Astrocyte (in vitro differentiated cells and primary cell): ENCODE results near the gene PHF11. TPM values are rescaled to one million over a fixed set of nuclear protein-coding genes. Genes with fewer than 3 reads are reported as not detected.

Experiments used
- DNase-seq: peaks from one replicate; pipeline ENCODE4 v3.0.0-alpha.2; 2010; ENCODE audit warnings: low read depth
- FAIRE-seq: peaks from 2 replicates; lab custom pipeline; 2011; peaks lifted over from hg19 to GRCh38; lab: Jason Lieb, UNC
- H2AFZ ChIP-seq: 2 replicates; pipeline ENCODE4 v1.6.0; 2012; ENCODE audit warnings: low read depth, low read length, inconsistent platforms
- H3K27ac ChIP-seq: 2 replicates; pipeline ENCODE4 v1.5.1; 2011; ENCODE audit warnings: low read depth, low read length, inconsistent platforms
- H3K27me3 ChIP-seq: 2 replicates; pipeline ENCODE4 v1.6.0; 2011; ENCODE audit warnings: low read length, inconsistent platforms; ENCODE audit not compliant: insufficient read depth
- H3K36me3 ChIP-seq: 2 replicates; pipeline ENCODE4 v1.5.1; 2011; ENCODE audit warnings: low read length, inconsistent platforms; ENCODE audit not compliant: insufficient read depth
- H3K4me1 ChIP-seq: 2 replicates; pipeline ENCODE4 v1.5.1; 2011; ENCODE audit warnings: low read length, inconsistent platforms; ENCODE audit not compliant: insufficient read depth
- H3K4me2 ChIP-seq: 2 replicates; pipeline ENCODE4 v1.6.0; 2012; ENCODE audit warnings: low read length, inconsistent platforms
- H3K4me3 ChIP-seq: 2 replicates; pipeline ENCODE4 v1.5.1; 2011; ENCODE audit warnings: low read depth, mild to moderate bottlenecking, low read length, inconsistent platforms; ENCODE audit not compliant: insufficient read depth
- H3K79me2 ChIP-seq: 2 replicates; pipeline ENCODE4 v1.6.0; 2012; ENCODE audit warnings: mild to moderate bottlenecking, low read length, inconsistent platforms; ENCODE audit not compliant: insufficient read depth
- H3K9ac ChIP-seq: 2 replicates; pipeline ENCODE4 v1.6.0; 2012; ENCODE audit warnings: mild to moderate bottlenecking, low read length, inconsistent platforms
- H3K9me3 ChIP-seq: 2 replicates; pipeline ENCODE4 v1.5.1; 2012; ENCODE audit warnings: low read depth, mild to moderate bottlenecking, low read length, inconsistent platforms; ENCODE audit not compliant: insufficient read depth
- H4K20me1 ChIP-seq: 2 replicates; pipeline ENCODE4 v1.6.0; 2012; ENCODE audit warnings: low read length, inconsistent platforms; ENCODE audit not compliant: insufficient read depth
- H3K27ac Mint-ChIP-seq: one replicate; pipeline ENCODE4 v1.8.0; 2021; ENCODE audit warnings: mild to moderate bottlenecking, mixed read lengths; ENCODE audit not compliant: unreplicated experiment
- H3K27me3 Mint-ChIP-seq: one replicate; pipeline ENCODE4 v1.8.0; 2021; ENCODE audit warnings: low read depth, mixed read lengths; ENCODE audit not compliant: unreplicated experiment
- H3K36me3 Mint-ChIP-seq: one replicate; pipeline ENCODE4 v1.8.0; 2021; ENCODE audit warnings: low read depth, mixed read lengths; ENCODE audit not compliant: unreplicated experiment
- H3K4me1 Mint-ChIP-seq: one replicate; pipeline ENCODE4 v1.8.0; 2021; ENCODE audit warnings: low read depth, mixed read lengths; ENCODE audit not compliant: unreplicated experiment
- H3K4me3 Mint-ChIP-seq: one replicate; pipeline ENCODE4 v1.8.0; 2021; ENCODE audit warnings: mild to moderate bottlenecking, moderate library complexity, mixed read lengths; ENCODE audit not compliant: unreplicated experiment
- H3K9me3 Mint-ChIP-seq: one replicate; pipeline ENCODE4 v1.8.0; 2021; ENCODE audit warnings: mild to moderate bottlenecking, mixed read lengths; ENCODE audit not compliant: unreplicated experiment
- CTCF ChIP-seq: IDR thresholded peaks from 2 replicates; pipeline ENCODE4 v1.5.1; 2011; ENCODE audit warnings: low read depth, mild to moderate bottlenecking, inconsistent platforms, low read length, moderate library complexity; ENCODE audit not compliant: insufficient read depth
- EZH2 ChIP-seq: IDR thresholded peaks from 2 replicates; pipeline ENCODE4 v1.6.1; 2012; ENCODE audit warnings: mild to moderate bottlenecking, low read length, inconsistent platforms; ENCODE audit not compliant: insufficient read depth
- total RNA-seq: library from RNA; stranded (reverse); gene quantifications from 2 replicates; pipeline ENCODE4 v1.2.1, GENCODE V29; 2021

Gene PHF11
- total RNA-seq, 1 donor from 2014 or later = 30.8 TPM

GRCh38 chr13:49566461-49566860, 70.7 kb downstream of the PHF11 start:
- no peak for DNase-seq
- Mint-ChIP-seq H3K36me3 (peaks cover 14% of the 10 kb centered on the region), H3K27ac (no peak overlapping the region), H3K27me3 (no peaks in the 10 kb centered on the region), H3K4me1 (peaks cover 6% of the 10 kb centered on the region), H3K9me3 (no peaks in the 10 kb centered on the region), H3K4me3 (no peak overlapping the region)
- FAIRE-seq = no peak
- no peak overlapping the region for H3K9ac ChIP-seq
- no peak overlapping the region for H2AFZ ChIP-seq
- peaks cover 12% of the 10 kb centered on the region for H4K20me1 ChIP-seq
- TF ChIP-seq EZH2 (no peak), CTCF (no peak)
- H3K4me3 ChIP-seq = no peak overlapping the region
- no peaks in the 10 kb centered on the region for H3K4me1 ChIP-seq
- no peak overlapping the region for H3K4me2 ChIP-seq
- no peaks in the 10 kb centered on the region for H3K9me3 ChIP-seq
- H3K27ac ChIP-seq = no peak overlapping the region
- no peaks in the 10 kb centered on the region for H3K36me3 ChIP-seq
- no peaks in the 10 kb centered on the region for H3K27me3 ChIP-seq
- H3K79me2 ChIP-seq = peaks cover 3% of the 10 kb centered on the region

- Histone ChIP-seq H4K20me1 (peaks cover 12% of the 10 kb centered on the region), H2AFZ (no peak overlapping the region), H3K4me1 (no peaks in the 10 kb centered on the region), H3K9ac (no peak overlapping the region), H3K27me3 (no peaks in the 10 kb centered on the region), H3K36me3 (no peaks in the 10 kb centered on the region), H3K9me3 (no peaks in the 10 kb centered on the region), H3K4me2 (no peak overlapping the region), H3K4me3 (no peak overlapping the region), H3K79me2 (peaks cover 3% of the 10 kb centered on the region), H3K27ac (no peak overlapping the region)
- Mint-ChIP-seq H3K4me3 (no peak overlapping the region), H3K36me3 (peaks cover 13% of the 10 kb centered on the region), H3K4me1 (peaks cover 7% of the 10 kb centered on the region), H3K9me3 (no peaks in the 10 kb centered on the region), H3K27me3 (no peaks in the 10 kb centered on the region), H3K27ac (no peak overlapping the region)
- FAIRE-seq = no peak
- no peak for TF ChIP-seq EZH2
- no peak for TF ChIP-seq CTCF
- DNase-seq = no peak
These were observed 71.7 kb downstream of the PHF11 start for GRCh38 chr13:49567491-49567890.

- H3K4me3 Mint-ChIP-seq = no peak overlapping the region
- Histone ChIP-seq H2AFZ (no peak overlapping the region), H3K9ac (no peak overlapping the region), H3K4me3 (no peak overlapping the region), H3K9me3 (no peaks in the 10 kb centered on the region), H4K20me1 (peaks cover 12% of the 10 kb centered on the region), H3K27me3 (no peaks in the 10 kb centered on the region), H3K27ac (no peak overlapping the region), H3K79me2 (peaks cover 3% of the 10 kb centered on the region), H3K36me3 (no peaks in the 10 kb centered on the region), H3K4me2 (no peak overlapping the region), H3K4me1 (no peaks in the 10 kb centered on the region)
- DNase-seq = peak; percentile 18
- peaks cover 7% of the 10 kb centered on the region for H3K4me1 Mint-ChIP-seq
- no peak for TF ChIP-seq CTCF
- TF ChIP-seq EZH2 = no peak
- no peaks in the 10 kb centered on the region for H3K27me3 Mint-ChIP-seq
- no peak for FAIRE-seq
- no peaks in the 10 kb centered on the region for H3K9me3 Mint-ChIP-seq
- H3K27ac Mint-ChIP-seq = no peak overlapping the region
- H3K36me3 Mint-ChIP-seq = peaks cover 13% of the 10 kb centered on the region
These were observed 74.4 kb downstream of the PHF11 start for GRCh38 chr13:49569993-49570689.
